GM12878 (cell line): ENCODE results near the gene DNMT3A. TPM values are rescaled to one million over a fixed set of nuclear protein-coding genes. Genes with fewer than 3 reads are reported as not detected.

Experiments
- ATAC-seq: fragments of 200-7000 bp; cut with Tn5 transposase; 3 replicates; pipeline ENCODE4 v1.9.1; 2020; ENCODE audit warnings: mild to moderate bottlenecking, moderate library complexity
- BruUV-seq: library from RNA; stranded (reverse); fragments of 400-500 nt; replicated peaks from 2 replicates; lab custom pipeline; 2021; lab: Mats Ljungman, UMichigan
- CTCF ChIA-PET: fragments of 300-600 bp; sonication (Branson Sonifier 250); formaldehyde crosslinking; extraction: SDS; loops from one replicate; lab custom pipeline; 2021; ENCODE audit warnings: inconsistent platforms; lab: Yijun Ruan, JAX
- POLR2A ChIA-PET: fragments of 350-600 bp; formaldehyde crosslinking; extraction: SDS; loops from one replicate; lab custom pipeline; 2021; ENCODE audit warnings: inconsistent platforms; lab: Charles Lee
- RAD21 ChIA-PET: fragments of 300-600 bp; sonication (Branson Sonifier 250); formaldehyde crosslinking; loops from one replicate; lab custom pipeline; 2023; ENCODE audit warnings: antibody characterized with exemption; ENCODE audit not compliant: unreplicated experiment; lab: Charles Lee
- SMC1A ChIA-PET: fragments of 300-600 bp; sonication (Branson Sonifier 250); formaldehyde crosslinking; loops from one replicate; lab custom pipeline; 2023; ENCODE audit not compliant: unreplicated experiment, uncharacterized antibody; lab: Charles Lee
- DNase-seq: peaks from one replicate; pipeline ENCODE4 v3.0.0-alpha.2; 2011; ENCODE audit warnings: low read depth, low spot score
- FAIRE-seq: peaks from 3 replicates; lab custom pipeline; 2011; peaks lifted over from hg19 to GRCh38; lab: Jason Lieb, UNC
- H2AFZ ChIP-seq: 2 replicates; pipeline ENCODE4 v1.6.0; 2011; ENCODE audit warnings: low read depth, low read length, control low read depth; ENCODE audit not compliant: control insufficient read depth
- H3K27ac ChIP-seq: 2 replicates; pipeline ENCODE4 v1.5.1; 2011; ENCODE audit warnings: control low read depth; ENCODE audit not compliant: control insufficient read depth, insufficient read depth
- H3K27me3 ChIP-seq, 2 experiments: replicated peaks in 1 of 2; 2 replicates each; pipeline versions ENCODE4 v1.6.0 to v1.6.1; 2011; ENCODE audit warnings: low read length in 1 of 2; ENCODE audit not compliant: control insufficient read depth in 2 of 2, insufficient read depth in 2 of 2
- H3K36me3 ChIP-seq, 2 experiments: 2 replicates each; pipeline ENCODE4 v1.5.1; 2011; ENCODE audit warnings: low read length in 1 of 2; ENCODE audit not compliant: control insufficient read depth in 2 of 2, insufficient read depth in 2 of 2
- H3K4me1 ChIP-seq: 2 replicates; pipeline ENCODE4 v1.6.1; 2011; ENCODE audit warnings: mild to moderate bottlenecking, low read length, moderate library complexity, mixed read lengths; ENCODE audit not compliant: control insufficient read depth, insufficient read depth
- H3K4me2 ChIP-seq: 2 replicates; pipeline ENCODE4 v1.6.0; 2011; ENCODE audit warnings: control low read depth; ENCODE audit not compliant: control insufficient read depth, insufficient read depth
- H3K4me3 ChIP-seq: fragments of 200-600 bp; sonication (generic); 2 replicates; pipeline ENCODE4 v1.5.1; 2016
- H3K79me2 ChIP-seq: 2 replicates; pipeline ENCODE4 v1.6.0; 2011; ENCODE audit warnings: low read length; ENCODE audit not compliant: control insufficient read depth, insufficient read depth
- H3K9ac ChIP-seq: 2 replicates; pipeline ENCODE4 v1.8.0; 2011; ENCODE audit warnings: low read length, control low read depth, mixed read lengths; ENCODE audit not compliant: control insufficient read depth, insufficient read depth
- H3K9me3 ChIP-seq: replicated peaks from 3 replicates; pipeline ENCODE4 v1.5.1; 2011; ENCODE audit warnings: mild to moderate bottlenecking, low read length; ENCODE audit not compliant: control insufficient read depth, insufficient read depth
- H4K20me1 ChIP-seq: 2 replicates; pipeline ENCODE4 v1.6.0; 2011; ENCODE audit not compliant: control insufficient read depth, insufficient read depth
- ATF7 ChIP-seq: fragments of 450-650 bp; IDR thresholded peaks from 2 replicates; pipeline ENCODE4 v1.6.1; 2016; ENCODE audit warnings: low read depth, mild to moderate bottlenecking
- CBX3 ChIP-seq: fragments of 200-600 bp; sonication (generic); IDR thresholded peaks from 2 replicates; pipeline ENCODE4 v1.6.1; 2016; ENCODE audit warnings: low read depth, borderline replicate concordance
- ELK1 ChIP-seq: IDR thresholded peaks from 2 replicates; pipeline ENCODE4 v1.6.1; 2012; ENCODE audit warnings: low read depth, low read length, improper control_type of control experiment
- EP300 ChIP-seq, 2 experiments: fragments of 150-350 bp in 1 of 2; IDR thresholded peaks; 2 replicates each; pipeline ENCODE4 v1.6.1; 2011 to 2012; ENCODE audit warnings: low read depth in 2 of 2, low read length in 2 of 2, borderline replicate concordance in 1 of 2, improper control_type of control experiment in 1 of 2, inconsistent platforms in 1 of 2; ENCODE audit not compliant: control insufficient read depth in 1 of 2
- PML ChIP-seq: IDR thresholded peaks from 2 replicates; pipeline ENCODE4 v1.6.1; 2012; ENCODE audit warnings: low read length, inconsistent platforms
- ZNF384 ChIP-seq: IDR thresholded peaks from 2 replicates; pipeline ENCODE4 v1.6.1; 2012; ENCODE audit warnings: low read depth, mild to moderate bottlenecking, low read length, improper control_type of control experiment, borderline replicate concordance
- ZNF592 ChIP-seq: fragments of 450-650 bp; IDR thresholded peaks from 2 replicates; pipeline ENCODE4 v1.6.1; 2017; ENCODE audit warnings: mild to moderate bottlenecking, moderate library complexity
- WGBS: methylation state at CpG from one replicate; pipeline ENCODE4 v1.1.6; 2016; ENCODE audit warnings: low lambda C conversion rate; ENCODE audit not compliant: insufficient replicate concordance, insufficient coverage; ENCODE audit errors: missing lambda C conversion rate; 5-methylcytosine and 5-hydroxymethylcytosine counted together
- in situ Hi-C: fragments of 300-500 bp; cut with MboI; formaldehyde crosslinking; loops from 9 replicates; pipeline ENCODE4 v1.14.3; 2018; ENCODE audit warnings: mixed read lengths
- intact Hi-C: fragments of 100-400 bp; cut with micrococcal nuclease; formaldehyde crosslinking; loops from one replicate; pipeline ENCODE4 v1.14.2; 2022; ENCODE audit not compliant: unreplicated experiment
- polyA plus RNA-seq, 11 experiments: library from polyadenylated mRNA; depleted of rRNA in 4 of 11; unstranded in 6 of 11; stranded (reverse) in 5 of 11; fragments of >200 nt; fragmentation: Nextera tagmentation in 4 of 11; fragmentation: Illumina TruSeq in 1 of 11; extraction: Ambion mirVana in 4 of 11; extraction: Trizol in 1 of 11; gene quantifications; 1 replicate in 1 of 11; 2 replicates in 10 of 11; pipeline versions ENCODE4 v1.2.1 to v1.2.3, GENCODE V29; 2011 to 2016; ENCODE audit warnings: inconsistent platforms in 2 of 11, missing spikeins in 2 of 11, low read depth in 1 of 11
- total RNA-seq, 4 experiments: library from RNA; depleted of rRNA in 3 of 4; stranded (reverse); fragments of >200 nt in 3 of 4; fragmentation: Illumina TruSeq in 1 of 4; extraction: Trizol in 1 of 4; gene quantifications; 2 replicates each; pipeline versions ENCODE4 v1.2.1 to v1.2.3, GENCODE V29; 2013 to 2021
- TF ChIP-seq, protein P1 (sequence below): fragments of 450-650 bp; formaldehyde crosslinking; IDR thresholded peaks from 2 replicates; pipeline ENCODE4 v1.5.0; 2022; ENCODE audit warnings: mild to moderate bottlenecking, missing genetic modification characterization

Gene DNMT3A
- total and polyA plus RNA-seq, 10 of the 15 experiments (the other 5 are each of a cell fraction or from before 2014, with no cell fraction given): 7.4 to 51.6 (median 17.4) TPM

DNA sequence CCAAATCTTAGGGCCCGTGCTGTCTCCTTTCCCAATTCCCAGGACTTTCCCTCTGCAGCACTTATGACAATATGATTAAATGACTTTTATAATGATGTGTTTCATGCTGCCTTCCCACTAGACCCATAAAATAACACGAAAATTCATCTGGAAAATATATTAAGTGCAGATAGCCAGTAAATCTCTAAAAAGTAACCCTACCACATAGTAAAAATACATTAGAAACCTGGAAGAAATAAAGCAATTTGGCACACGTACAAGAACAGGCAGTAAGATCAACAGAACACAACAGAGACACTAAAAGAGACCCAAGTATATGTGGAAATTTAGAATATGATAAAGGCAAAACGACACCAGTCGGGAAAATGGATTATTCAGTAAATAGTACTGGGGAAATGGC, 143.1 kb downstream of the DNMT3A start:
- no peak for TF ChIP-seq ELK1
- TF ChIP-seq CBX3: no peak
- intact Hi-C loops: no loop called here
- Histone ChIP-seq H2AFZ (no peak overlapping the region), H3K4me2 (no peak overlapping the region), H3K4me3 (no peak overlapping the region), H3K27me3 (no peaks in the 10 kb centered on the region), H3K79me2 (no peaks in the 10 kb centered on the region), H3K9ac (no peak overlapping the region), H3K4me1 (peaks cover 7% of the 10 kb centered on the region), H3K36me3 (no peaks in the 10 kb centered on the region), H3K27ac (no peak overlapping the region), H3K9me3 (no peaks in the 10 kb centered on the region), H4K20me1 (no peaks in the 10 kb centered on the region)
- WGBS: 63% methylated on average over 5 of the region's 5 CpGs
- ChIA-PET CTCF (no interaction called here), RAD21 (no interaction called here), POLR2A (no interaction called here), SMC1A (no interaction called here)
- DNase-seq: no peak
- FAIRE-seq: no peak
- ATAC-seq: no peak
- in situ Hi-C loops: loop anchor here (5.0 kb wide), 1 partner anchor 221 kb away; no protein-coding TSS in a partner anchor
- no TSS peak for BruUV-seq

- no TSS peak for BruUV-seq
- H2AFZ ChIP-seq: no peak overlapping the region
- in situ Hi-C loops: loop anchor here (5.0 kb wide), 1 partner anchor 221 kb away; no protein-coding TSS in a partner anchor
- no peak for DNase-seq
- ChIA-PET CTCF (interaction anchor here (0.8 to 4.4 kb wide), 5 partner anchors 8 to 221 kb away, joined by 3 to 132 read pairs (median 27); no protein-coding TSS in a partner anchor), RAD21 (interaction anchor here (2.0 to 5.0 kb wide), 2 partner anchors 31 to 33 kb away, joined by 6 to 79 read pairs; no protein-coding TSS in a partner anchor), POLR2A (no interaction called here), SMC1A (interaction anchor here (3.5 kb wide), 1 partner anchor 31 kb away, joined by 70 read pairs; the partner anchor contains the start of gene POMC)
- 7% methylated on average over 4 of the region's 4 CpGs for WGBS
- H3K4me1 ChIP-seq: peaks cover 7% of the 10 kb centered on the region
- intact Hi-C loops: no loop called here
- FAIRE-seq: no peak
- H3K79me2 ChIP-seq: no peaks in the 10 kb centered on the region
- ATAC-seq: no peak
- H3K9me3 ChIP-seq: no peaks in the 10 kb centered on the region
- no peak overlapping the region for H3K4me2 ChIP-seq
- no peaks in the 10 kb centered on the region for H3K36me3 ChIP-seq
- no peak overlapping the region for H3K4me3 ChIP-seq
- no peak overlapping the region for H3K27ac ChIP-seq
- H4K20me1 ChIP-seq: no peaks in the 10 kb centered on the region
- no peaks in the 10 kb centered on the region for H3K27me3 ChIP-seq
- H3K9ac ChIP-seq: no peak overlapping the region
- no peak for TF ChIP-seq PML
- TF ChIP-seq ATF7: no peak
- no peak for TF ChIP-seq ZNF384
- TF ChIP-seq EP300 (IDR thresholded peaks at IDR 0.05; ENCODE audit: borderline replicate concordance in 1 of 2, control insufficient read depth in 1 of 2, low read depth in 2 of 2, low read length in 2 of 2): no peak
- TF ChIP-seq, protein P1, sequence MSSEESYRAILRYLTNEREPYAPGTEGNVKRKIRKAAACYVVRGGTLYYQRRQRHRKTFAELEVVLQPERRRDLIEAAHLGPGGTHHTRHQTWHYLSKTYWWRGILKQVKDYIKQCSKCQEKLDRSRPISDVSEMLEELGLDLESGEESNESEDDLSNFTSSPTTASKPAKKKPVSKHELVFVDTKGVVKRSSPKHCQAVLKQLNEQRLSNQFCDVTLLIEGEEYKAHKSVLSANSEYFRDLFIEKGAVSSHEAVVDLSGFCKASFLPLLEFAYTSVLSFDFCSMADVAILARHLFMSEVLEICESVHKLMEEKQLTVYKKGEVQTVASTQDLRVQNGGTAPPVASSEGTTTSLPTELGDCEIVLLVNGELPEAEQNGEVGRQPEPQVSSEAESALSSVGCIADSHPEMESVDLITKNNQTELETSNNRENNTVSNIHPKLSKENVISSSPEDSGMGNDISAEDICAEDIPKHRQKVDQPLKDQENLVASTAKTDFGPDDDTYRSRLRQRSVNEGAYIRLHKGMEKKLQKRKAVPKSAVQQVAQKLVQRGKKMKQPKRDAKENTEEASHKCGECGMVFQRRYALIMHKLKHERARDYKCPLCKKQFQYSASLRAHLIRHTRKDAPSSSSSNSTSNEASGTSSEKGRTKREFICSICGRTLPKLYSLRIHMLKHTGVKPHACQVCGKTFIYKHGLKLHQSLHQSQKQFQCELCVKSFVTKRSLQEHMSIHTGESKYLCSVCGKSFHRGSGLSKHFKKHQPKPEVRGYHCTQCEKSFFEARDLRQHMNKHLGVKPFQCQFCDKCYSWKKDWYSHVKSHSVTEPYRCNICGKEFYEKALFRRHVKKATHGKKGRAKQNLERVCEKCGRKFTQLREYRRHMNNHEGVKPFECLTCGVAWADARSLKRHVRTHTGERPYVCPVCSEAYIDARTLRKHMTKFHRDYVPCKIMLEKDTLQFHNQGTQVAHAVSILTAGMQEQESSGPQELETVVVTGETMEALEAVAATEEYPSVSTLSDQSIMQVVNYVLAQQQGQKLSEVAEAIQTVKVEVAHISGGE: no peak
- no peak for TF ChIP-seq ZNF592
Observed at GRCh38 chr2:25198209-25198525, 143.6 kb downstream of the DNMT3A start.
